NOMO-1 (cell line): ENCODE measurements around the gene SEC22A.

Experiments used
- DNase-seq, 2 experiments: peaks; one replicate each; lab custom pipeline; 2025; ENCODE audit not compliant: unreplicated experiment in 2 of 2; lab: John Stamatoyannopoulos, UW

SEC22A gene

GRCh38 chr3:123262226-123262625 lies 60.5 kb downstream of the SEC22A start:
- DNase-seq: no peak

DNA sequence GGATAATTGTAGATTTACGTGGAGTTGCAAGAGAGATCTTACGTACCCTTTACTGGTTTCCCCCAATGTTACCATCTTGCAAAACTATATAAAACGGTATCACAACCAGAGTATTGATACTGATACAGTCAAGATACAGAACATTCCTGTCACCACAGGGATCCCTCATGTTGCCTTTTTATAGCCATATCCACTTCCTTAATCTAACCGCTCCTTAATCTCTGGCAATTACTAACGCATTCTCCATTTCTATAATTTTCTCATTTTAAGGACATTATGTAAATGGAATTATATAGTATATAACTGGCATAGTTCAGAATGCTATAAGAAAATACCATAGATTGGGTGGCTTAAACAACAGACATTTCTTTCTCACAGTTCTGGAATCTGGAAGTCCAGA lies 61.1 kb downstream of the SEC22A start:
- no peak for DNase-seq

DNA sequence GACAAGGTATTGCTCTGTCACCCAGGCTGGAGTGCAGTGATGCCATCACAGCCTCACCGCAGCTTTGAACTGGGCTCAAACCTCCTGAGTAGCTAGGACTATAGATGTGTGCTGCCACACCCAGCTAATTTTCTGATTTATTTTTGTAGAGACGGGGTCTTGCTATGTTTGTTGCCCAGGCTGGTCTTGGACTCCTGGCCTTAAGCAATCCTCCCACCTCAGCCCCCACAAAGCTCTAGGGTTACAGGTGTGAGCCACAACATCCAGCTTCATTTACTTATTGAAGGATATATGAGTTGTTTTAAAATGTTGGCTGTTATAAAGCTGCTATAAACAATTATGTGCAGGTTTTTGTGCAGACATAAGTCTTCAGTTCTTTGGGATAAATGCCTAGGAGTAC lies 62.2 kb downstream of the SEC22A start:
- DNase-seq: no peak

DNA sequence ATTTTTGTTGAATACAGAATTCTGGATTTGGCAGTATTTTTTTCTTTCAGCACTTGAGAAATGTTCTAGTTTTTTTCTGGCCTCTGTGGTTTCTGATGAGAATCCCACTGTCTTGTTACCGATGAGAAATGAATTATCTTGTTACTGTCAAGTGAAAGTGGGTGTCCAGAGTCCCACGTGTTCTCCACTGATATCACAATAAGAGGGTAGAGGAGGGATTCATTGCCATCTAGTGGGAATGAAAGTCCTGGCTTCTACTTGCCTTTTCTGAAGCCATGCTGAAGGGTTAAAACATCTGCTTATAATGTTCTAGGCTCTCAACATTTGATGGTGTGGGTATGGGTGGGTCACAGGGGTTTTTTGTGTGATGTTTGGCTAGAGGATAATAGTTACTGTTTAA lies 66.1 kb downstream of the SEC22A start:
- DNase-seq: no peak

DNA sequence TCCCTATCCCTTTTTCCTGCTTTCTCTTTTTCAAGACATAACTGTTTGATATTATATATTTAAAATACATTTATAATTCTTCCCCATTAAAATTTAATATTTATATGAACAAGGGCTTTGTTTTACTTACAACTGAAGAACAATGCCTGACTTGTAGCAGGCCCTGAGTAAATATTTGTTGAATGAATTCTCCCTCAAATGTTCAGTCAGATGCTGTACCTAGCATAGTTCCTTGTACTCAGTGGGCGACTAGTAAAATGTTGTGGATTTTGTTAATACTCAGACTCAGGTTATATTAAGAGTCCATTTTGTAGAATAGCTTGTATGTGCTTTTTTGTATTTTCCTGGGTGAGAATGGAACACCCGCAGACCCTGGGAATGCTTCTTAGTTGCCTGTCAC lies 69.1 kb downstream of the SEC22A start:
- DNase-seq: no peak

DNA sequence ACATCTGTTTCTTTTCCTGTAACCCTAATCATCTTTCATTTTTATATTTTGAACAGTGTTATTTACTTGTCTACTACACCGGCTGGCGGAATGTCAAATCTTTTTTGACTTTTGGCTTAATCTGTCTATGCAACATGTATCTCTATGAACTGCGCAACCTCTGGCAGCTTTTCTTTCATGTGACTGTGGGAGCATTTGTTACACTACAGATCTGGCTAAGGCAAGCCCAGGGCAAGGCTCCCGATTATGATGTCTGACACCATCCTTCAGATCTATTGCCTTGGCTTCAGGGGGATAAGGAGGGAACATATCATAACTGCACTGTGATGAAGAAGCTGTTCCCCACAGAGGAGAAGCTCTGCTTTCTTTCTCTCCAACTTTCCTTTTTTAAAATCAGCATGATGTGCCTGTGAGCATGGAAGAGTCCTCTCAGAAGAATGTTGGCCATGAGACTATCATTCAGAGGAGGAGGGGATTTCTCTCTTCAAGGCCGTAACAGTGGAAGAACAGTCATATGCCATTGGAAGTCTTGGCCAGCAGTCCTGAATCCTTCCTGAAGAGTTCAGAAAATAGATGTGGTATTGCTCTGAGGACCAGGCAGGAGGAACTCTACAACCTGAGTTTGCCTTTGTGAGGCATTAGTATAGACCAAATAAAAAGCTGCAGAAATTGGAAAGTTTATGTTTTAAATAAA lies 69.9 kb downstream of the SEC22A start:
- DNase-seq: no peak

GRCh38 chr3:123272547-123272946 lies 70.8 kb downstream of the SEC22A start:
- no peak for DNase-seq

DNA sequence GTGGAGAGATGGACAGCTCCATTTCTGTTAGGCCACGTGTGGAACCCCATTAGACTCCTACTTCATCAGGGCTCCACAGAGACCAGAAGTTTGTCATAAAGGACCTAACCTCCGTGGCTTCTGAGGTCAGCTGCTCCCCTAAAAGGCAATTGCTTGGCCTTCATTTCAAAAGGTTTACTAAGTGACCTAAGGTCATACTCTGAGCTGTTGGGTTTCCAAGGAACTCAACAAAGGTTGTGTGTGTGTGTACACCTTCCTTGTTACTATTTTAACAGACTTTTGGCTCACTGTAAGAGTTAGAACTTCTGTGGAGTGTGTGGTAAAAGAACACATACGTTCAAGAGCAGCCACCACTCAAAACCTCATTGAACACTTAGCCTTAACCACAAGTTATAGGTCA lies 73.9 kb downstream of the SEC22A start:
- DNase-seq: no peak

DNA sequence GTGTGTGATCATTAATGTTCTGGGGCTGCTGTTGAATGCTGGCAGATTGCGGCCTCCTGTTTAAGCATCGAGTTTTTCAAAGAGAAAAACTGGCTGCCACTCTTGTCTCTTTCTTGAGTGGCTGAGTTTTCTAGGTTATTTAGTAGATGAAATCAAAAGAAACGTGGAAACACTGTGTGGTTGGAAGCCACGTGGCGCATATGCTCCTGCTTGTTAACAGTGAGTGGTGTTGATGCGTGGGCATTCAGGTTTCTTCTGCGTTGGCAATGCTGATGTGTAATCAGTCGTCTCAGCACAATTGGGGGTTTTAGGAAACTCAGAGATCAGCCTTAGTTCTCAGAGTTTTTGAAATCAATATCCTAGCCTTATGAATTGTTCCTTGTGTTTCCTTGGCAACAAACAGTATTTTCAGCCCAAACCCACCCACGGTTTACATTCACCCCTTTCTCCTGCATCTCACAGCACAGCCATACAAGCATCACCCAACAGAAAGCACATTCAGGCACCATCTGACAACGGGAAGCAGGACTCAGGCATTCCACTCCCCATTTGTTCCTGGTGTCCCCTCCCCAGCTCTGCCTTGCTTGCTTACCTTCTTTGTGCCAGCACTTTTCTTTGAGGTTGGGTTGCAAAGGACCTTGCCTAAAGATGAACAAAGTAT lies 74.7 kb downstream of the SEC22A start:
- DNase-seq: no peak

DNA sequence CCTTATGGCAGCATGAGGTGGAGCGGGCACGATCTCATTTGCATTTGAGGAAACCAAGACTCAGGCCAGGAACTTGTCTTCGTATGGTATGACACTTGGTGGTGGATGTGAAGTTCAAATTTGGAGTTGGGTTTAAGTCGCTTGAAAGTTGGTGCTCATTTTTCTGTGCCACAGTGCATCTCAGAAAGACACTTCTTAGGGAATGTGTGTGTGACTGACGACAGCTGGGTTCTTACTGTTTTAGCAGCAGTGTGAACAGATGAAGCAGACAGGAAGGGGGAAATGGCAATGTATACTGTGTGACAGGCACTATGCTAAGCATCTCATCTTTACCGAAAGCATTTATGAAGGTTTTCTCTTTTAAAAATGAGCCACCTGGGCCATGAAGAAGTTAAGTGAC lies 75.4 kb downstream of the SEC22A start:
- no peak for DNase-seq

GRCh38 chr3:123278446-123278845 lies 76.7 kb downstream of the SEC22A start:
- no peak for DNase-seq

DNA sequence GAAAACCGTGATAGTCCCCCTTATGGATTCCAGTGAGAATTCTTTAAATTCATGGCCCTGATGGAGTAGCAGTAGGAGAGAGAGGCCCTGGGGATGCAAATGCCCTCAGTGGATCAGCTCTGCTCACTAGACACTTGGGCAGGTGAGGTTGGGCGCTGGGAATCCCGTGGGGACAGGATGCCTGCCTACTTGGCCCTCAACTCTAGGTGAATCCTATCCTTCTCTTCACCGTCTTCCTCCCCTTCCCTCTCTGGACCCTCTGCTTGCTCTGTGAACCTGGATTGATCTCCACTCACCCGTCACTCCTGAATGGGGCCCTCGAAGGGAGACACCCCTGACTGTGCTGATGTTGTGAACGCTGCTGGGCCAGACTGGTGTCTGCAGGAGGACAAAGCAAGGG lies 77.4 kb downstream of the SEC22A start:
- no peak for DNase-seq

- no peak for DNase-seq
Observed at GRCh38 chr3:123281406-123281805, 79.7 kb downstream of the SEC22A start.

- no peak for DNase-seq
Observed at GRCh38 chr3:123281929-123282328, 80.2 kb downstream of the SEC22A start.

DNA sequence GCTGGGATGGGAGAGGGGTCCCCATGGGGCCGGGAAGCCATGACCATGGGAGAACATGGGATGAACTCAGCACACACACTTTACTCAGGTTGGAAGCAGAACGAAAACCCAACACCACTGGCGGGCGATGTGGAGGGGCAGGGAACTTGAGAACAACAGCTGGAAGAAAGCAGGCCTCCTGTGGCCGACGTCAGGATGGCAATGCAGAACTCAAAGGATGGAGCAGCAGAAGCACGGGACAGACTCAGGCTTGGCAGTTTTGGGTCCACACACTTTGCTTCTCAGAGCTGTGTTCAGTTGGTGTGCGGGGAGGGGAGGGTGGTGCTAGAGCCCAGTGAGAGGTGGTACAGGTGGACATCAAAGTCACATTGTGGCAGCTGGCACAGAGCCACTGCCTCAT lies 80.7 kb downstream of the SEC22A start:
- DNase-seq: no peak

DNA sequence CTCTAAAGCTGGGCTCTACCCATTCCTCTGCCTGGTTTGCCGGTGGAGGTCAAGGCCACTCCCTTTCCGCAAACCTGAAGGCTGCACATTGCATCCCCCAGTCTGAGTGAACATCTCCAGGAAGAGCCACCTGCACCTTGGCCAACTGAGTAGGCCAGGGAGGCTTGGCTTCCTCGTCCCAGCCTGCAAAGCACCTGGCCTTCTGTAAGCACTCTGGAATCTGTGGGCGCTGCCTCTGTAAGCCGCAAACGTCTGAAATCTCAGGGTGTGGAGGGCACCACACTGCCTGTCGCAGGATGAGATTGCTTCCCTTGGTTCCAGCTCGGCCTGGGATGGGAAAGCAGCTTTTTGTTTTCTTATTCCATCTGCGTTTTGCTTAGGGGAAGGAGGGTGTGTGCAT lies 81.3 kb downstream of the SEC22A start:
- no peak for DNase-seq

- DNase-seq: no peak
Observed at GRCh38 chr3:123283657-123284398, 82.1 kb downstream of the SEC22A start.

- DNase-seq: no peak
Observed at GRCh38 chr3:123284399-123285010, 82.8 kb downstream of the SEC22A start.

GRCh38 chr3:123285066-123285465 lies 83.3 kb downstream of the SEC22A start:
- DNase-seq: no peak

- no peak for DNase-seq
Observed at GRCh38 chr3:123285479-123285878, 83.7 kb downstream of the SEC22A start.

- no peak for DNase-seq
Observed at GRCh38 chr3:123285931-123286307, 84.2 kb downstream of the SEC22A start.
